Stimulated activated CD8-positive, alpha-beta memory T cell treated with anti-CD3 and anti-CD28 coated beads, Interleukin-12 subunit alpha, Interleukin-12 subunit beta, amount 100 ng/mL, for 24 hours (primary cell): ENCODE data around the gene ATP8A2.
"Not testable (repeated sequence)": the region's sequence is repeated elsewhere in the genome, so short reads cannot be mapped to it uniquely, and the experiment has no call there.

Source experiments
- DNase-seq: peaks from one replicate; pipeline ENCODE4 v3.0.0-alpha.2; 2020; ENCODE audit errors: extremely low read depth

The ATP8A2 gene

GRCh38 chr13:26038931-26039475 is 667.2 kb downstream of the ATP8A2 start:
- no peak for DNase-seq

GRCh38 chr13:26041444-26041843 is 669.7 kb downstream of the ATP8A2 start:
- DNase-seq, result no peak

GRCh38 chr13:26042785-26043184 is 671.0 kb downstream of the ATP8A2 start:
- DNase-seq, result no peak

- DNase-seq, result no peak
Observed at GRCh38 chr13:26045142-26045541, 673.4 kb downstream of the ATP8A2 start.

GRCh38 chr13:26046639-26047038 is 674.9 kb downstream of the ATP8A2 start:
- no peak for DNase-seq

- DNase-seq, result no peak
Observed at GRCh38 chr13:26047040-26047439, 675.3 kb downstream of the ATP8A2 start.

GRCh38 chr13:26048741-26049140 is 677.0 kb downstream of the ATP8A2 start:
- no peak for DNase-seq

GRCh38 chr13:26050568-26051230 is 678.9 kb downstream of the ATP8A2 start:
- DNase-seq, result no peak

GRCh38 chr13:26051231-26051656 is 679.5 kb downstream of the ATP8A2 start:
- no peak for DNase-seq

- DNase-seq, result no peak
Observed at GRCh38 chr13:26051657-26052311, 680.0 kb downstream of the ATP8A2 start, which contains the start of gene SHISA2. SHISA2 (minus strand) TSS chr13:26052016; CDS start chr13:26050975, 1,041 bp downstream.

GRCh38 chr13:26052337-26052736 is 680.6 kb downstream of the ATP8A2 start:
- DNase-seq, result no peak

- no peak for DNase-seq
Observed at GRCh38 chr13:26053418-26053980, 681.7 kb downstream of the ATP8A2 start.

GRCh38 chr13:26054896-26055295 is 683.1 kb downstream of the ATP8A2 start:
- DNase-seq, result no peak

GRCh38 chr13:26058704-26059103 is 686.9 kb downstream of the ATP8A2 start:
- DNase-seq, result no peak

GRCh38 chr13:26060357-26060756 is 688.6 kb downstream of the ATP8A2 start:
- no peak for DNase-seq

- no peak for DNase-seq
Observed at GRCh38 chr13:26061256-26061655, 689.5 kb downstream of the ATP8A2 start.

GRCh38 chr13:26061947-26062346 is 690.2 kb downstream of the ATP8A2 start:
- no peak for DNase-seq

GRCh38 chr13:26062853-26063444 is 691.2 kb downstream of the ATP8A2 start:
- no peak for DNase-seq

GRCh38 chr13:26066492-26066891 is 694.7 kb downstream of the ATP8A2 start:
- DNase-seq, result not testable (repeated sequence)

- no peak for DNase-seq
Observed at GRCh38 chr13:26067601-26068000, 695.8 kb downstream of the ATP8A2 start.

GRCh38 chr13:26068372-26068771 is 696.6 kb downstream of the ATP8A2 start:
- not testable (repeated sequence) for DNase-seq

- not testable (repeated sequence) for DNase-seq
Observed at GRCh38 chr13:26069642-26070041, 697.9 kb downstream of the ATP8A2 start.
